ENCODE data around the gene DKK3. TPM values are rescaled to one million over a fixed set of nuclear protein-coding genes. Genes with fewer than 3 reads are reported as not detected.
A peak's percentile ranks its signal among the peaks of the same experiment; 100 is the strongest.

DKK3 gene
- total RNA-seq, 1 experiment from 2014 or later: 439 TPM

GRCh38 chr11:11982975-11983374 lies 25.5 kb downstream of the DKK3 start:
- DNase-seq (ENCODE audit: low spot score): no peak

- DNase-seq (ENCODE audit: low spot score): no peak
Observed at GRCh38 chr11:11982461-11982860, 26.0 kb downstream of the DKK3 start.

- DNase-seq (ENCODE audit: low spot score): no peak
Observed at GRCh38 chr11:11981840-11982239, 26.6 kb downstream of the DKK3 start.

GRCh38 chr11:11981364-11981763 lies 27.1 kb downstream of the DKK3 start:
- DNase-seq (ENCODE audit: low spot score): no peak

GRCh38 chr11:11980841-11981308 lies 27.6 kb downstream of the DKK3 start:
- DNase-seq (ENCODE audit: low spot score): peak; percentile 82

- peak; percentile 58 for DNase-seq (ENCODE audit: low spot score)
Observed at GRCh38 chr11:11980200-11980599, 28.2 kb downstream of the DKK3 start.

- peak; percentile 90 for DNase-seq (ENCODE audit: low spot score)
Observed at GRCh38 chr11:11979488-11980117, 28.8 kb downstream of the DKK3 start.

- peak; percentile 95 for DNase-seq (ENCODE audit: low spot score)
Observed at GRCh38 chr11:11978792-11979487, 29.5 kb downstream of the DKK3 start.

- DNase-seq (ENCODE audit: low spot score): no peak
Observed at GRCh38 chr11:11978098-11978637, 30.3 kb downstream of the DKK3 start.

GRCh38 chr11:11977206-11977938 lies 31.1 kb downstream of the DKK3 start:
- peak; percentile 98 for DNase-seq (ENCODE audit: low spot score)

GRCh38 chr11:11976481-11977127 lies 31.8 kb downstream of the DKK3 start:
- peak; percentile 93 for DNase-seq (ENCODE audit: low spot score)

- peak; percentile 97 for DNase-seq (ENCODE audit: low spot score)
Observed at GRCh38 chr11:11975201-11976092, 33.0 kb downstream of the DKK3 start.

GRCh38 chr11:11973866-11974265 lies 34.6 kb downstream of the DKK3 start:
- no peak for DNase-seq (ENCODE audit: low spot score)

GRCh38 chr11:11973361-11973800 lies 35.0 kb downstream of the DKK3 start:
- DNase-seq (ENCODE audit: low spot score): peak; percentile 79

- DNase-seq (ENCODE audit: low spot score): no peak
Observed at GRCh38 chr11:11972730-11973341, 35.6 kb downstream of the DKK3 start.

GRCh38 chr11:11971906-11972547 lies 36.4 kb downstream of the DKK3 start:
- no peak for DNase-seq (ENCODE audit: low spot score)

- no peak for DNase-seq (ENCODE audit: low spot score)
Observed at GRCh38 chr11:11970556-11970955, 37.9 kb downstream of the DKK3 start.

GRCh38 chr11:11969380-11970215 lies 38.8 kb downstream of the DKK3 start:
- no peak for DNase-seq (ENCODE audit: low spot score)

Measured in A172 (cell line).